Esophagus squamous epithelium (tissue), 5 donors: ENCODE results near the gene CAVIN1. TPM values are rescaled to one million over a fixed set of nuclear protein-coding genes. Genes with fewer than 3 reads are reported as not detected.
"Not testable (repeated sequence)": the region's sequence is repeated elsewhere in the genome, so short reads cannot be mapped to it uniquely, and the experiment has no call there.

Experiments
- DNase-seq: peaks from one replicate; lab custom pipeline; 2025; lab: John Stamatoyannopoulos, UW
- H3K27ac ChIP-seq, 4 donors: fragments of 200-600 bp; sonication (generic); one replicate each; pipeline ENCODE4 v1.5.1; 2016 to 2019; ENCODE audit warnings: mild to moderate bottlenecking in 1 of 4
- H3K27me3 ChIP-seq, 4 donors: fragments of 200-600 bp; sonication (generic); 1 replicate in 3 of 4; 2 replicates in 1 of 4; pipeline versions ENCODE4 v1.5.1 to v1.6.0; 2017 to 2021; ENCODE audit warnings: antibody characterized with exemption in 1 of 4
- H3K36me3 ChIP-seq, 3 donors: fragments of 200-600 bp; sonication (generic); one replicate each; pipeline ENCODE4 v1.5.1; 2016 to 2019
- H3K4me1 ChIP-seq, 3 donors: fragments of 200-600 bp; sonication (generic); one replicate each; pipeline ENCODE4 v1.5.1; 2017 to 2019
- H3K4me3 ChIP-seq, 4 donors: fragments of 200-600 bp; sonication (generic); 1 replicate in 3 of 4; 2 replicates in 1 of 4; pipeline ENCODE4 v1.5.1; 2016 to 2019; ENCODE audit warnings: mild to moderate bottlenecking in 2 of 4, moderate library complexity in 1 of 4
- H3K9me3 ChIP-seq, 3 donors: fragments of 200-600 bp; sonication (generic); one replicate each; pipeline ENCODE4 v1.5.1; 2016 to 2019
- POLR2A ChIP-seq, 4 donors: fragments of 450-650 bp; IDR thresholded peaks; one replicate each; pipeline ENCODE4 v1.6.1; 2017; ENCODE audit warnings: antibody characterized with exemption in 4 of 4, mild to moderate bottlenecking in 4 of 4, moderate library complexity in 3 of 4
- WGBS, 2 donors: methylation state at CpG; one replicate each; pipeline ENCODE4 v1.1.5; 2018; 5-methylcytosine and 5-hydroxymethylcytosine counted together
- intact Hi-C: fragments of 100-400 bp; cut with DNase I; formaldehyde crosslinking; loops from one replicate; pipeline ENCODE4 v1.15.0; 2022
- total RNA-seq, 4 donors: library from RNA; depleted of rRNA; stranded (reverse); fragments of >200 nt; gene quantifications; one replicate each; pipeline ENCODE4 v1.1.0, GENCODE V29; 2016
- TF ChIP-seq, protein P1 (sequence below), 6 experiments: fragments of 450-650 bp in 4 of 6; fragments of 200-600 bp in 2 of 6; sonication (generic) in 2 of 6; IDR thresholded peaks; one replicate each; pipeline ENCODE4 v1.5.1; 2016 to 2019; ENCODE audit warnings: antibody characterized with exemption in 6 of 6, mild to moderate bottlenecking in 4 of 6, moderate library complexity in 4 of 6
- donor health status: DM: yes; HTN: yes; CAD: no.

The CAVIN1 gene
- total RNA-seq, 4 donors from 2014 or later, result 67.8 to 210 (median 113) TPM

DNA sequence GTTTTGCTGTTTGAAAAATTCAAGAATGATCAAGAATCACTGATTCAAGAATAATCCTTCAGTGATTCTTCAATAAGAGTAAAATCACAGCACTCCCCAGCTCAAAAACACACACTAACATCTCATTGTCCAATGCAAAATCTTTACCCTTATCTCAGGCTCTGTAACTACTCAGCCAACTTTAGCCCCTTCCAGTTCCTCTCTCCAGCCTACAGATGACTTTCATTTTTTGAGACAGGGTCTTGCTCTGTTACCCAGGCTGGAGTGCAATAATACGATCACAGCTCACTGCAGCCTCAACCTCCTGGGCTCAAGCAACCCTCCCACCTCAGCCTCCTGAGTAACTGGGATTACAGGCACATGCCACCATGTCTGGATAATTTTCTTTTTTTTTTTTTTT is 59.8 kb downstream of the CAVIN1 start:
- TF ChIP-seq, protein P1, sequence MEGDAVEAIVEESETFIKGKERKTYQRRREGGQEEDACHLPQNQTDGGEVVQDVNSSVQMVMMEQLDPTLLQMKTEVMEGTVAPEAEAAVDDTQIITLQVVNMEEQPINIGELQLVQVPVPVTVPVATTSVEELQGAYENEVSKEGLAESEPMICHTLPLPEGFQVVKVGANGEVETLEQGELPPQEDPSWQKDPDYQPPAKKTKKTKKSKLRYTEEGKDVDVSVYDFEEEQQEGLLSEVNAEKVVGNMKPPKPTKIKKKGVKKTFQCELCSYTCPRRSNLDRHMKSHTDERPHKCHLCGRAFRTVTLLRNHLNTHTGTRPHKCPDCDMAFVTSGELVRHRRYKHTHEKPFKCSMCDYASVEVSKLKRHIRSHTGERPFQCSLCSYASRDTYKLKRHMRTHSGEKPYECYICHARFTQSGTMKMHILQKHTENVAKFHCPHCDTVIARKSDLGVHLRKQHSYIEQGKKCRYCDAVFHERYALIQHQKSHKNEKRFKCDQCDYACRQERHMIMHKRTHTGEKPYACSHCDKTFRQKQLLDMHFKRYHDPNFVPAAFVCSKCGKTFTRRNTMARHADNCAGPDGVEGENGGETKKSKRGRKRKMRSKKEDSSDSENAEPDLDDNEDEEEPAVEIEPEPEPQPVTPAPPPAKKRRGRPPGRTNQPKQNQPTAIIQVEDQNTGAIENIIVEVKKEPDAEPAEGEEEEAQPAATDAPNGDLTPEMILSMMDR (IDR thresholded peaks at IDR 0.05), result no peak
- no peak for TF ChIP-seq POLR2A (IDR thresholded peaks at IDR 0.05)
- intact Hi-C loops, result no loop called here
- Histone ChIP-seq H3K27me3 (no peaks in the 10 kb centered on the region), H3K4me3 (no peak overlapping the region), H3K9me3 (no peaks in the 10 kb centered on the region), H3K36me3 (no peaks in the 10 kb centered on the region), H3K27ac (no peak overlapping the region), H3K4me1 (peaks cover 17 to 83% (median 53%) of the 10 kb centered on the region in 3 donors)
- 77 to 80% methylated on average over 1 of the region's 1 CpG for WGBS, 2 donors
- no peak for DNase-seq

DNA sequence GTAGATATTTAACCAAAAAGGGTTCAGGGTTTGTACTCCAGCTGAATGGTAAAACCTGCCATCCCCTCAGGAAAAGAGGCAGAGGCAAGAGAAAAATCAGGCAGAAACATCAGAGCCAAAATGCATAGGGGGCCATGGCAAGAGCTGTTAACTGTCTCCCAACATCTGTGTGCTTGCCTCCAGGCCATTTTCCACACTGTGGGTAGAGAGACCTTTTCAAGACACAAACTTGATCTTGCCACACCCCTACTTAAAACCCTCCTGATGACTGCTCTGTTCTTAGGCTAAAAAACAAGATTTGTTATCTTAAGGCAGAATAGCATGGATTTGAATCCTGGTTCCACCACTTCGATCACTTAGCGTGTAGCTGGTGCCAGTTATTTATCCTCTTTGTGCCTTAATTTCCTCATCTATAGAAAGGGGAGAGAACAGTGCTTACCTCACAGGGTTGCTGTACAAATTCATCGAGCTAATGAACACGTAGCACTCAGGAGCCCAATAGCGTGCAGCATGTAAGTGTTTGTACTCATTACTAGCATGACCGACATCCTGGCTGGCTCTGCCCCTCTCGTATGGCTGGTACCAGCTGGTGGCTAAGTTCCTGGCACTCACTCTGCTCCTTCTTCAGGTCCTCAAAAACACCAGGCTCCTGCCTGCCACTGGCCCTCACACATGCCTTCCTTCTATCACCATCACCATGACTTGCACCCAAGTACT is 60.7 kb downstream of the CAVIN1 start:
- Histone ChIP-seq H3K27me3 (no peaks in the 10 kb centered on the region), H3K27ac (peak overlapping the region in 2 of 4 donors; percentile 28 to 40), H3K4me3 (no peak overlapping the region), H3K4me1 (peaks cover 17 to 81% (median 47%) of the 10 kb centered on the region in 3 donors), H3K36me3 (no peaks in the 10 kb centered on the region), H3K9me3 (no peaks in the 10 kb centered on the region)
- intact Hi-C loops, result no loop called here
- no peak for TF ChIP-seq POLR2A (IDR thresholded peaks at IDR 0.05)
- TF ChIP-seq, protein P1 (IDR thresholded peaks at IDR 0.05), result no peak
- DNase-seq, result no peak
- 35 to 51% methylated on average over 7 of the region's 7 CpGs for WGBS, 2 donors

DNA sequence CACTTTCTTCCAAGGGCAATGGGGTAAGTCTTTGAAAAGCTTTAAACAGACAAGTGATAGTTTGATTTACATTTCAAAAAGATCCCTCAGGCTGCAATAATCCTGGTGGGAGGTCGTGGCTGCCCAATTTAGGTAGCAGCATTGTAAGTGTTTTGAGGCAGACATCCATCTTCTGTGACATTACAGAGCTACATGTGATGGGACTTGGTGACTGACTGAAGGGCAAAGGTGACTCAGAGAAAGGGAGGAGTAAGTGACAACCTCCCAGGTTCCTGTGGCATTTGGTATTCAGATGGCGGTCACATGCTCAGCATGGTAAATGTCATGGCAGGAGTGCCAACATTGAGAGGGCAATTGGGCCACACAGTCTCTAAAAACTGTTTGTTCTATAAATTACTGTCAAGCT is 61.3 kb downstream of the CAVIN1 start:
- WGBS, 2 donors, result 38 to 54% methylated on average over 2 of the region's 2 CpGs
- H3K27ac ChIP-seq, result peak overlapping the region in 2 of 4 donors; percentile 23 to 40
- no peak for TF ChIP-seq POLR2A (IDR thresholded peaks at IDR 0.05)
- TF ChIP-seq, protein P1 (IDR thresholded peaks at IDR 0.05), result no peak
- H3K4me1 ChIP-seq, result peaks cover 16 to 75% (median 41%) of the 10 kb centered on the region in 3 donors
- intact Hi-C loops, result no loop called here
- DNase-seq, result no peak
- H3K4me3 ChIP-seq, result no peak overlapping the region
- H3K9me3 ChIP-seq, result no peaks in the 10 kb centered on the region
- no peaks in the 10 kb centered on the region for H3K27me3 ChIP-seq
- peaks cover 0 to 3% (median 0%) of the 10 kb centered on the region in 3 donors for H3K36me3 ChIP-seq

DNA sequence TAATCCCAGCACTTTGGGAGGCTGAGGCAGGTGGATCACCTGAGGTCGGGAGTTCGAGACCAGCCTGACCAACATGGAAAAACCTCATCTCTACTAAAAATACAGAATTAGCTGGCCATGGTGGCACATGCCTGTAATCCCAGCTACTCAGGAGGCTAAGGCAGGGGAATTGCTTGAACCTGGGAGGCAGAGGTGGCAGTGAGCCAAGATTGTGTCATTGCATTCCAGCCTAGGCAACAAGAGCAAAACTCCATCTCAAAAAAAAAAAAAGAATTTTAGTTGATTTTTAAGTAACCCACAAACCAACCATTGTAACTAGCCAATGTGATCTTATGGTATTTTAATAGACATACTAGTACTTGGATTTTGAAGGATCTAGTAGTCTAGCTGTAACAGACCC is 62.7 kb downstream of the CAVIN1 start:
- H3K9me3 ChIP-seq, H3K27me3 ChIP-seq, H3K36me3 ChIP-seq, H3K4me3 ChIP-seq, DNase-seq, intact Hi-C loops, H3K27ac ChIP-seq: not testable (repeated sequence)
- WGBS, 2 donors, result 100% methylated on average over 2 of the region's 2 CpGs
- peaks cover 9 to 67% (median 32%) of the 10 kb centered on the region in 3 donors for H3K4me1 ChIP-seq

DNA sequence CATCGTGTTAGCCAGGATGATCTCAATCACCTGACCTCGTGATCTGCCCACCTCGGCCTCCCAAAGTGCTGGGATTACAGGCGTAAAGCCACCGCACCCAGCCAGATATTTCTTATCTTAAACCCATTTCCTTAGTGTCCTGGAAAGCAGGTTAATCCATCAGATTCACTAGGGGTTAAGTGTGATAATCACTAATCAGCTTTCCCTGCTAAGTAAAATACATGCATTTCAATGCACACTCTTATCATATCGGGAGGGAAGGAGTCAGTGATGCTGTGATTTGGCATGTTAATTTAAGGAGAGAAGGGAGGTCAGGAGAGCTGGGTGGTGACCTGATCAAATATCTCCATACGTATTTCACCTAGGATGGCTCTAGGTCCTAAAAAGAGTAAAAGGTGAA is 63.9 kb downstream of the CAVIN1 start:
- TF ChIP-seq POLR2A (IDR thresholded peaks at IDR 0.05), result no peak
- TF ChIP-seq, protein P1 (IDR thresholded peaks at IDR 0.05), result no peak
- DNase-seq, result no peak
- 91 to 96% methylated on average over 6 to 7 of the region's 7 CpGs for WGBS, 2 donors
- no peaks in the 10 kb centered on the region for H3K27me3 ChIP-seq
- intact Hi-C loops, result no loop called here
- peaks cover 0 to 5% (median 0%) of the 10 kb centered on the region in 3 donors for H3K36me3 ChIP-seq
- H3K27ac ChIP-seq, result no peak overlapping the region
- H3K9me3 ChIP-seq, result no peaks in the 10 kb centered on the region
- peaks cover 13 to 66% (median 32%) of the 10 kb centered on the region in 3 donors for H3K4me1 ChIP-seq
- H3K4me3 ChIP-seq, result no peak overlapping the region
